Activated CD4-positive, alpha-beta memory T cell treated with anti-CD3 and anti-CD28 coated beads, Interleukin-2, amount 10 ng/mL, durations not matched to agents 7 days and 5 days (primary cell): ENCODE measurements around the gene MAD1L1. TPM values are rescaled to one million over a fixed set of nuclear protein-coding genes. Genes with fewer than 3 reads are reported as not detected.

Experiments
- CTCF ChIA-PET: fragments of 350-600 bp; sonication (Branson Sonifier 250); formaldehyde crosslinking; loops from one replicate; lab custom pipeline; 2021; ENCODE audit warnings: antibody characterized with exemption, inconsistent platforms; lab: Charles Lee
- POLR2A ChIA-PET: fragments of 350-600 bp; sonication (Branson Sonifier 250); formaldehyde crosslinking; loops from one replicate; lab custom pipeline; 2021; ENCODE audit warnings: antibody characterized with exemption; lab: Charles Lee
- DNase-seq: peaks from one replicate; pipeline ENCODE4 v3.0.0-alpha.2; 2020
- H3K27ac Mint-ChIP-seq: one replicate; pipeline ENCODE4 v1.8.0; 2021; ENCODE audit warnings: mild to moderate bottlenecking, mixed read lengths
- H3K27me3 Mint-ChIP-seq: one replicate; pipeline ENCODE4 v1.8.0; 2021; ENCODE audit warnings: mixed read lengths
- H3K36me3 Mint-ChIP-seq: one replicate; pipeline ENCODE4 v1.8.0; 2021; ENCODE audit warnings: low read depth, mixed read lengths
- H3K4me1 Mint-ChIP-seq: one replicate; pipeline ENCODE4 v1.8.0; 2021; ENCODE audit warnings: mixed read lengths
- H3K4me3 Mint-ChIP-seq: one replicate; pipeline ENCODE4 v1.8.0; 2021; ENCODE audit warnings: mild to moderate bottlenecking, mixed read lengths
- H3K9me3 Mint-ChIP-seq: one replicate; pipeline ENCODE4 v1.8.0; 2021; ENCODE audit warnings: mixed read lengths
- total RNA-seq, 2 experiments: library from RNA; stranded (reverse); gene quantifications; one replicate each; pipeline ENCODE4 v1.2.3, GENCODE V29; 2021

The MAD1L1 gene
- total RNA-seq, 2 experiments from 2014 or later: 120 to 136 TPM

DNA sequence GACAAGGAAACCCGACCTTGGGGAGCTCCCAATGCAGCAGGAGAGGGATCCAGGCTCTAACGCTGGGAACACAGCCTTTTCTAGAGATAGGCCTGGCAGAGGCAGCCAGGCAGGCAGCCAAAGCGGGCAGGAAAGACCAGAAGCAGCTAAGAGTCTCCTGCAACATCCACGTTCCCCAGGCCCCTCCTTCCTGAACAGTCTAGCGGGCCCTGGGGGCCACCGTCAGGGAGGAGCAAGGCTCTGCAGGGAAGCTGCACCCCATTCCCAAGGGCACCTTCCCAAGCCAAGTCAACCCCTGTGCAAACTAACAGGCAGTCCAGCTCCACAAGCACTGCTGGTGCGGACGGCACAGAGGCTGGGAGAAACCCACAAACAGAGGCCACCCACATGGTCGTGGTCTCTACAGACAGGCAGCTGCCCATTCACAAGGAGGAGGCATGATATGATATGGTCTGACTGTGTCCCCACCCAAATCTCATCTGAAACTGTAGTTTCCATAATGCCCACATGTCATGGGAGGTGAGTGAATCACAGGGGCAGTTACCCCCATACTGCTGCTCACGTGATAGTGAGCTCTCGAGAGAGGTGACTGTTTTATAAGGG, 115.7 kb downstream of the MAD1L1 start:
- ChIA-PET POLR2A (no interaction called here), CTCF (interaction anchor here (1.4 kb wide), 1 partner anchor 12 kb away, joined by 3 read pairs; no protein-coding TSS in a partner anchor)
- Mint-ChIP-seq H3K9me3 (no peaks in the 10 kb centered on the region), H3K27ac (no peak overlapping the region), H3K4me1 (peaks cover 25% of the 10 kb centered on the region), H3K36me3 (peaks cover 7% of the 10 kb centered on the region), H3K27me3 (no peaks in the 10 kb centered on the region), H3K4me3 (no peak overlapping the region)
- DNase-seq: no peak

DNA sequence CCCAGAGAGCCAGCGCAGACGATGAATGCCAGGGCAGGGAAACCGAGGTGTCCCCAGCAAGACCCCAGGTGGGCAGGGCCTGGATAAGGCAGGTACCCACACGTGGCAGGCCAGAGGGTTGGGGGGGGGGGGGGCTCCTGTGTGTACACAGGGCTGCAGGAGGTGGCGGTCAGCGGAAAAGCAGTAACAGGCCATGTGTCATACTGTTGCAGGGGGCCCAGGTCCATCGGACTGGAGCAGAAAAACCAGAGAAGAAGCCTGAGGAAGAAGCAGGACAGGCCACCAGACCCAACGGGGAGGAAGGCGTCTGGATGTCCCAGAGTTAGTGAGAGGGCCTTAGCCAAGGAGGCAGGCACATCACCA, 116.3 kb downstream of the MAD1L1 start:
- DNase-seq: no peak
- Mint-ChIP-seq H3K4me3 (no peak overlapping the region), H3K4me1 (peaks cover 29% of the 10 kb centered on the region), H3K27me3 (no peaks in the 10 kb centered on the region), H3K36me3 (peaks cover 7% of the 10 kb centered on the region), H3K9me3 (no peaks in the 10 kb centered on the region), H3K27ac (no peak overlapping the region)
- ChIA-PET CTCF (interaction anchor here (1.4 kb wide), 1 partner anchor 13 kb away, joined by 3 read pairs; no protein-coding TSS in a partner anchor), POLR2A (no interaction called here)

DNA sequence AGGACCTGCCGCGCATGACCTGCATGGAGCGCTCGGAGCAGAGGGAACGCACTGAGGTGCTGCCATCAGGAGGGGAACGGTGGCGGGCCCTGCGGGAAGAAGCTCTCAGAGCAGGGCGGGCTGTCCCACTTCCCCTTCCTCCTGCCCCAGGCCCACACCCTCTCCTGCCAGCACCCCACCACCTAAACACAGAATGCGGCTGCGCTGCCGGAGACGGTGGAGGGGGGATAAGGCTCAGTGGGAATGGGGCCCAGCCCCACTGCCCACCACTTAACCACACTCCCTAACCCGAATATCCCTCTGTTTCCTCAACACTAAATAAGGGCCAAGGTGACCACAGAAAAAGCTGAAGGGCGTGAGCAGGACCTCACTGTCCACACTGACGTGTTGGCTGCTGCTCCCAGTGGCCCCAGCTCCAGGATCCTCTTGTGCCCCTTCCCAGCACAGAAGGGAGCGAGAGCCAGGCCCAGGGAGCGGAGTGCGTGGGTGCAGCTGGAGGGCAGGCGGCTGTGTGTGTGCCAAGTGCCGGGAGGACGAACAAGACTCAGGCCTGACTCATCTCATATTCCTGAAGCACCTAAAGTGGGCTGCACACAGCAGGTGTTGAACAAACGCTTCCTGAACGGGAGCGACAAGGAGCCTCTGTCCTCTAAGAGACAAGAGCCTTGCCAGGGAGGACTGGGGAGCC, 116.8 kb downstream of the MAD1L1 start:
- ChIA-PET POLR2A (no interaction called here), CTCF (interaction anchor here (1.4 kb wide), 1 partner anchor 13 kb away, joined by 3 read pairs; no protein-coding TSS in a partner anchor)
- Mint-ChIP-seq H3K27ac (no peak overlapping the region), H3K4me1 (peaks cover 33% of the 10 kb centered on the region), H3K4me3 (no peak overlapping the region), H3K36me3 (peaks cover 7% of the 10 kb centered on the region), H3K9me3 (no peaks in the 10 kb centered on the region), H3K27me3 (no peaks in the 10 kb centered on the region)
- DNase-seq: no peak

DNA sequence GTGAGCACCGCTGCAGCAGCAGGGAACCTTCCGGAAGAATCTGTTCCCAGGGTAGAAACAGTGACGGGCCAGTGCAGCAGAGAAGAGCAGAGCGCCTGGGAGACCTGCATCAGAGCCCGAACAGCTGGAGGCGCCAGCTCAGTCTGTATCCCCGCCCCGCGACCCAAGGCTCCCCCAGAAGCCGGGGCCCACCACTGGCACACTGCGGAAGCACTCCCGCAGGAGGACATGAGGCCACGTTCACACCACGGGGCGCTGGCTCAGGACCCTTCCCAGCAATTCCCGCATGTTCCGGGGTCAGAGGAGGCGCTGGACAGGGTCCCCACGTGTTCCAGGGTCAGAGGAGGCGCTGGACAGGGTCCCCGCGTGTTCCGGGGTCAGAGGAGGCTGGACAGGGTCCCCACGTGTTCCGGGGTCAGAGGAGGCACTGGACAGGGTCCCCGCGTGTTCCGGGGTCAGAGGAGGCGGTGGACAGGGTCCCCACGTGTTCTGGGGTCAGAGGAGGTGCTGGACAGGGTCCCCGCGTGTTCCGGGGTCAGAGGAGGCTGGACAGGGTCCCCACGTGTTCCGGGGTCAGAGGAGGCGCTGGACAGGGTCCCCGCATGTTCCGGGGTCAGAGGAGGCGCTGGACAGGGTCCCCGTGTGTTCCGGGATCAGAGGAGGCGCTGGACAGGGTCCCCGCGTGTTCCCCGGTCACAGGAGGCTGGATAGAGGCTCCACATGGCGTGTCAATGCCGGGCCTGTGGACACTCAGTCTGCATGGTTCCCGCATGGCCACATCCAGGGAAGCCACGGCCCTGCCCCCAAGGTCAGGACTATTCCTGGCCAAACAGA, 117.6 kb downstream of the MAD1L1 start:
- no peak for DNase-seq
- Mint-ChIP-seq H3K4me3 (no peak overlapping the region), H3K27ac (no peak overlapping the region), H3K27me3 (no peaks in the 10 kb centered on the region), H3K9me3 (no peaks in the 10 kb centered on the region), H3K36me3 (peaks cover 7% of the 10 kb centered on the region), H3K4me1 (peaks cover 35% of the 10 kb centered on the region)
- ChIA-PET POLR2A (no interaction called here), CTCF (no interaction called here)

DNA sequence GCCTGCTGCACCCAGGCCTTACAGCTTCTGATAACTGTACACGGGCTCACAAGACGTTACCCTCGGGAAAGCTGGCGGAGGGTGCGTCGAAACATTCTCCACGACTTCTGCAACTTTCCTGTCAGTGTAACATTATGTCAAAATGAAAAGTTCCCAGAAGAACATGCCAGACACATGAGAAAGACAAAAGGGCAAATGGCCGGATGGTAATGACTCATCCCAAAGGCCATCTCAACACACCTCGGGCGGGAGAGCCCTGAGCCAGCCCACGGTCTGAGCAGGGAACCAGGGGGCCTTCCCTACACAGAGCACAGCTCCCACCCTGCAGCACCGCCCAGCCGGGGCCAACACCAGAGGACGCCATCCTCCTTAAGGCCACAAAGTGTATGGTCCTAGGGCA, 118.7 kb downstream of the MAD1L1 start:
- no peaks in the 10 kb centered on the region for H3K27me3 Mint-ChIP-seq
- H3K4me1 Mint-ChIP-seq: peaks cover 30% of the 10 kb centered on the region
- ChIA-PET CTCF (no interaction called here), POLR2A (no interaction called here)
- no peak overlapping the region for H3K27ac Mint-ChIP-seq
- no peaks in the 10 kb centered on the region for H3K9me3 Mint-ChIP-seq
- no peak for DNase-seq
- no peak overlapping the region for H3K4me3 Mint-ChIP-seq
- H3K36me3 Mint-ChIP-seq: peaks cover 7% of the 10 kb centered on the region

DNA sequence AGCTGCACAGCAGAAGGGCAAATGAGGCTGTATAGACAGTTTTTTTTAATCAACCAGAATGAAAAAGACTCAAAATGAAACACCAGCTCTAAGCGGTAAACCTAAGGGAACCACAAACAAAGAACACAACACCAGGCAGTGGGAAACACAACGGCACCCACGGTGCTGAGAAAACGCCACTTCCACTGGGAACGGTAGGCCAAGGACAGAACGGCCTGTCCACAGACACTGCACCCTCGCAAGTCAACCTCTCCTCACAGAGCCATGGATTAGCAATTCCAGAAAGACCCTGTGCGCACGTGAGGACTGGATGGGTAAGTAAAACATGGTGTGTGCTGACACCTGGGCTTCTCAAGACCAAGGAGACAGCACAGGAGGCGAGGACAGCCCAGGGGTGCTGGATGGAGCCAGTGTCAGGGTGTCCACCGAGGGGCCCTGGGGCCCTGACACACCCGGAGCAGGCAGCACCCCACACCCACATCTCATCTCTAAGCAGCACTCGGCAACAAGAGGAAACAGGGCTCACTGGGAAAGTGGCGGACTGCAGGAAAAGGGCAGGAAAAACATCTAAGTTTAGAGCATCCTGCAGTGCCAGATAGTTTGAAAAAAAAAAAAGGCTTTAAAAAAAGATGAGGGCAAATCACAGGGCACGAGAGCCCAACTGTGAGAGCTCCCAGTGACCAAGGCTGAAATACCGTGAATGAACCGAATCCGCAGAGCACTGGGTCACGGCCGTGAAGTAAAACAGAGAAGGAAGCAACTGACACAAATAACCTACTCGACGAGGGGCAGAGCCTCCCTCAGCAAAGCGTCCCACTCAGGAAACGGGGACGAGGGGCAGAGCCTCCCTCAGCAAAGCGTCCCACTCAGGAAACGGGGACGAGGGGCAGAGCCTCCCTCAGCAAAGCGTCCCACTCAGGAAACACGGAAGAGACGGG, 120.2 kb downstream of the MAD1L1 start:
- peaks cover 28% of the 10 kb centered on the region for H3K4me1 Mint-ChIP-seq
- ChIA-PET CTCF (no interaction called here), POLR2A (interaction anchor here (1.4 kb wide), 1 partner anchor 7 kb away, joined by 3 read pairs; no protein-coding TSS in a partner anchor)
- peaks cover 7% of the 10 kb centered on the region for H3K36me3 Mint-ChIP-seq
- no peaks in the 10 kb centered on the region for H3K27me3 Mint-ChIP-seq
- no peak overlapping the region for H3K27ac Mint-ChIP-seq
- H3K9me3 Mint-ChIP-seq: no peaks in the 10 kb centered on the region
- H3K4me3 Mint-ChIP-seq: no peak overlapping the region
- DNase-seq: no peak

DNA sequence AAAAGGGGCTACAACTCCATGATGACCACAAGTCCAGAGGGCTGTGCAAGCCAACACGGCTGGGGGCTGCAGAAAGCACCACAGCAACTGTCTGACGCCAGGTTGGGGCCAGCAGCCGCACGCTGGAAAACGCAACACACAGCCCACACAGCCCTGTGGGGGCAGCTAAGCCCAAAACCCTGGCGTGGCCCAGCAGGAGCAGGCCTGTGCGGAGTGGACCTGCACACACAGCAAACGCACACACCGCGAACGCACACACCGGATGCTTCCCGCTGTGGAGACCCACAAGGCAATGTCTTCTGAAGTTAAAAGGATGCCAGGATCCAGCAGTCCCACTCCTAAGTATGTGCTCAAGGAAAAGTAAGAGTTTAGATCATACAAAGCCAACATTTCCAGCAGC, 121.2 kb downstream of the MAD1L1 start:
- H3K9me3 Mint-ChIP-seq: no peaks in the 10 kb centered on the region
- no peak for DNase-seq
- peaks cover 7% of the 10 kb centered on the region for H3K36me3 Mint-ChIP-seq
- no peak overlapping the region for H3K27ac Mint-ChIP-seq
- H3K4me3 Mint-ChIP-seq: no peak overlapping the region
- ChIA-PET POLR2A (interaction anchor here (1.4 kb wide), 1 partner anchor 8 kb away, joined by 3 read pairs; no protein-coding TSS in a partner anchor), CTCF (no interaction called here)
- H3K4me1 Mint-ChIP-seq: peaks cover 28% of the 10 kb centered on the region
- H3K27me3 Mint-ChIP-seq: no peaks in the 10 kb centered on the region

DNA sequence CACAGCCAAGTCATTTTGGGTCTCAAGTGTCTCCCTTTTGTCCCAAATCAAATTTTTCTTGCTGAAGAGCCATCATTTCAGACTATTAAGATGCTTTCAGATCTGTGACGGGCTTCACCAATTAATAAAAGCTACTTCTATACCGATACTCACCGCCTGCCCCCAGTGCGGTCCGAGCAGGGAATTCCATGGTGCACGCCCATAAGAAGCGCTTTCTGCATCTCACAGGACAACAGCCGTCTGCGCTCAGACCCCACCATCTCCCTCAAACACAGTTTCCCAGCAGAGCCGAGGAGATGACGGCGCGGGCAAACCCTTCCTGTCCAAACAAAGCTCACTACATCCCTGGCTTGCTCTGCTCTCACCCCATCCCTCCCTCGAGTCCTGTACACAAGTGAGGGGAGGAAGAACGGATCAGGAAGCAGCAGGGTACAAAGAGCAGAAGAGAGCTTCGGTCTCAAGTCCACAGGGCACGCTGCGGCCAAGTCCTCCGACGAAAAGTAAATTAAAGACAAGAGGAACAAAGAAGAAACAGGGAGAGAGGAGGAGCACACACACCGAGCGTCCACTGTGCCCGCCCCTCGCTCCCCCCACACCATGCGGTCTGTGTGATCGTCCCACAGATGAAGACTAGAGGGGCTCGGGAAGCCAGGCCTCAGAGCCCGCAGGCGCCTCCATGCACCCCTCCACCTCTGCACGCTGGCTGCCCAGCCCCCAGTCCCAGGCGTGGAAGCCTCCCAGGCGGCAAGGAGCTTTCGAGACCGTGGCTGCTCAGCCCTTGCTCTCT, 121.9 kb downstream of the MAD1L1 start:
- ChIA-PET CTCF (interaction anchor here (1.3 kb wide), 1 partner anchor 11 kb away, joined by 4 read pairs; no protein-coding TSS in a partner anchor), POLR2A (interaction anchor here (0.8 to 1.4 kb wide), 2 partner anchors 9 to 12 kb away, joined by 3 to 4 read pairs; no protein-coding TSS in a partner anchor)
- Mint-ChIP-seq H3K36me3 (peaks cover 7% of the 10 kb centered on the region), H3K4me3 (no peak overlapping the region), H3K27ac (no peak overlapping the region), H3K4me1 (peaks cover 28% of the 10 kb centered on the region), H3K9me3 (no peaks in the 10 kb centered on the region), H3K27me3 (no peaks in the 10 kb centered on the region)
- DNase-seq: no peak

DNA sequence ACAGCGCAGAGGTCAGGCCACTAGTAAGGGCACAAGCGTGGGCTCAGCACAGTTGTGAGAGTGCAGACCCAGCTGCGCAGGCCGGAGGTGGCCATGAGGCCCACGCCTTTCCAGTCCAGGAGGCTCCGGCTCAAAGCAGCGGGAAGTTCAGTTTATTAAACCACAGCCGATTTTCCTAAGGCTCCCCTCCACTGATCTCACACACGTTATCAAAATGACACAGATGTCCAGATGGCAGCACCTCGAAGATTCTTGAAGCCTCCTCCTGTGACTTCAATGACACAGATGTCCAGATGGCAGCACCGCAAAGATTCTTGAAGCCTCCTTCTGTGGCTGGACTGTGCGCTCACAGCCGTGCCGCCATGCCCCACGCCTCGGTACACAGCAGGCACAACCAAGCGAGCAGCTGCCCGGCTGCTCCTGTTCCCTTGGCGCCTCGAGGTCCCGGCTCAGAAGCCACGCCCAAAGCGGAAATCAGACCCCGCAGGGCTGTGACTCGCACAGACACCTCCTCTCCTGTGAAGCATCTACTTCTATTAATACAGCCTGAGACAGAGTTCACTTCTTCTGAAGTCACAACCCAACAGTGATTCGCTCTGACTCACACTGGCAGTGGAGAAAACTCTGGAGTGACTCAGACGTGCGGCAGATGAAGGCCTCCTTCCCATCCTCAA, 122.7 kb downstream of the MAD1L1 start:
- Mint-ChIP-seq H3K27me3 (no peaks in the 10 kb centered on the region), H3K27ac (peak overlapping the region; percentile 8), H3K9me3 (no peaks in the 10 kb centered on the region), H3K4me1 (peaks cover 28% of the 10 kb centered on the region), H3K4me3 (no peak overlapping the region), H3K36me3 (peaks cover 7% of the 10 kb centered on the region)
- DNase-seq: peak; percentile 58
- ChIA-PET POLR2A (no interaction called here), CTCF (interaction anchor here (1.3 kb wide), 1 partner anchor 11 kb away, joined by 4 read pairs; no protein-coding TSS in a partner anchor)

DNA sequence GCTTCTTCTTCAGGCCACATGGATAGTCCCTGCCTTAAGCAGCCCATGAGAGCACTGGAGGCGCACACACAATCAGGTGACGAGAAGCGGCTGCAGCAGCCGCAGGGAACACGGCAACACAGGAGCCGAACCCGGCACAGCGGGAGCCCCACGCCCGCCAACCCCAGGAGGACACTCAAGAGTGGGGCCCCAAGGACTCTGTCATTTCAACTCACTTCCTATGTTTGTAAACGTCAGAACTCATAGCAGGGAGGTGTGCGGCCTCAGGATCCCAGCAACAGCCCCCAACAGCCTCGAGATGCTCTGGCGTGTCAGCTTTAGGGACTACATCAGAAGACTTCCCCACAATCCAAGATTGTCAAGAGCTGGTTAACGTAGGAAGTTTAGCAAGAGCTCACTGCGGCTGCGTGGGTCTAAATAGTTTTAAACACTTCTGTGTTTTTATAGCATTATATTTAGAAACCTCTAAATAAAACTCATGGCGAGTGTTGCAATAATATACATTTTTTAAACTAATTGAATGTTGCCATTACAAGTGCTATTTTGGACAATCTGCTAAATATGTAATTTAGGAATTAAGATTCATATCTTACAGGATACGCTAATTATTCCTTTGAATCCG, 123.4 kb downstream of the MAD1L1 start:
- no peak overlapping the region for H3K4me3 Mint-ChIP-seq
- DNase-seq: no peak
- H3K27me3 Mint-ChIP-seq: no peaks in the 10 kb centered on the region
- no peaks in the 10 kb centered on the region for H3K9me3 Mint-ChIP-seq
- H3K27ac Mint-ChIP-seq: no peak overlapping the region
- POLR2A ChIA-PET: no interaction called here
- CTCF ChIA-PET: interaction anchor here (1.3 to 1.5 kb wide), 2 partner anchors 10 to 11 kb away, joined by 3 read pairs; no protein-coding TSS in a partner anchor
- H3K36me3 Mint-ChIP-seq: peaks cover 4% of the 10 kb centered on the region
- peaks cover 31% of the 10 kb centered on the region for H3K4me1 Mint-ChIP-seq
